Stimulated activated CD8-positive, alpha-beta memory T cell treated with anti-CD3 and anti-CD28 coated beads, Interleukin-15, amount 100 ng/mL, for 24 hours (primary cell): ENCODE measurements around the gene PPIF.
"Not testable (repeated sequence)": the region's sequence is repeated elsewhere in the genome, so short reads cannot be mapped to it uniquely, and the experiment has no call there.

Source experiments
- DNase-seq: peaks from one replicate; pipeline ENCODE4 v3.0.0-alpha.2; 2020; ENCODE audit warnings: low read depth

Gene PPIF

GRCh38 chr10:79331709-79332108, 15.6 kb upstream of the PPIF start:
- DNase-seq, result peak; percentile 40

DNA sequence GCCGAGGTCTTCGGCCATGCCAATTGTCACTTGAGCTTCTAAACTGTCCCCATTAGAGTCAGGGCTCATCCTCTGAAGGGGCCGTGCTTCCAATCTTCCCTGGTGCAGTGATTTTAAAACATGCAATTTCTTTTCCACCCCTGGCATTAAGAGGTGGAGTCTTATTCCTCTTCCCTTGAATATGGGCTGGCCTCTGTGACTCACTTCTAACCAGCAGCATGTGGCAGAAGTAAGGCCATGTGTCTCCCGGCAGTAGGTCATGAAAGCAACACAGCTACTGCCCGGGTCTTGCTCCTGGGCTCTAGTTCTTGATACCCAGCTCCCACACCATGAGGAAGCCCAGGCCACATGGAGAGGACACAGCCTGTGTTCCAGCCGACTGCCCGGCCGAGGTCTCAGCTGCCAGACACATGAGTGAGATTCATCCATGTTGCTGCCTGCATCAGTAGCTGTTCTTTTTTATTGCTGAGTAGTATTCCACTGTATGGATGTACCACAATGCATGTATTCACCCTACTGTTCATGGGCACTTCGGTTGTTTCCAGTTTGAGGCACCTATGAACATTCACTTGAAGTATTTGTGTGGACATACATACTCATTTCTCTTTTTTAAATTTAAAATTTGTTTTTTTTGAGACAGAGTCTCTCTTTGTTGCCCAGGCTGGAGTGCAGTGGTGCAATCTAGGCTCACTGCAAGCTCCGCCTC, 14.5 kb upstream of the PPIF start:
- DNase-seq, result not testable (repeated sequence)

DNA sequence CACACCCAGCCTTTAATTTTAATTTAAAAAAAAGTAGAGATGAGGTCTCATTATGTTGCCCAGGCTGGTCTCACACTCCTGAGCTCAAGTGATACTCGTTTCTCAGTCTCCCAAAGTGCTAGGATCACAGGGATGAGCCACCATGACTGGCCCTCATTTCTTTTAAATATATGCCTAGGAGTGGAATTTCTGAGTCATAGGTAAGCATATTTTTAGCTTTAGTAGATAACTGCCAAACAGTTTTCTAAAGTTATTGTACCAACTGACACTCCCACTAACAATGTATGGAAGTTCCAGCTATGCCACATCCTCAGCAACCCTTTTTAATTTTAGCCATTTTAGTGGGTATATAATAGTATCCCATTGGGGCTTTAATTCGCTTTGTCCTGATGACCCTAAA, 13.8 kb upstream of the PPIF start:
- DNase-seq, result no peak

- DNase-seq, result no peak
Measured at GRCh38 chr10:79334573-79334972, 12.7 kb upstream of the PPIF start.

- no peak for DNase-seq
Measured at GRCh38 chr10:79335094-79335469, 12.2 kb upstream of the PPIF start.

GRCh38 chr10:79335470-79336235, 11.6 kb upstream of the PPIF start:
- no peak for DNase-seq

DNA sequence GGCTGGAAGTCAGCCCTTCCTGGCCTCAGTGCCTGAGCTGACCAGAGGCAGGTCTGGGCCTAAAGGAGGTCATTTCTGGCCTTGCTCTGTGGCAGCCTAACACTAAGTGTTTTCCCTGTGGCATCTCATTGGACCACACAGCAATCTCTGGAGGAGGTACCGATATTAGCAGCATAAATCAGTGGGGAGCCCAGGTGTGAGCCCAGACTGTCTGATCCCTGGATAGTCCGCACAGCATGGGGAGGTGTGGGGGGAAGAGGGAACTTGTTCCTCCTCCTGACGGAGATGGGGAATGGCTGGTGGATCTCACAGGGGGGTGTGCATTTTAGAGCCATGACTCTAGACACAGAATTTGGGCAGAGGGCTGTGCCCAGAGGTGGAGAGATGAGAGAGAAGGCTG, 11.0 kb upstream of the PPIF start:
- DNase-seq, result no peak

DNA sequence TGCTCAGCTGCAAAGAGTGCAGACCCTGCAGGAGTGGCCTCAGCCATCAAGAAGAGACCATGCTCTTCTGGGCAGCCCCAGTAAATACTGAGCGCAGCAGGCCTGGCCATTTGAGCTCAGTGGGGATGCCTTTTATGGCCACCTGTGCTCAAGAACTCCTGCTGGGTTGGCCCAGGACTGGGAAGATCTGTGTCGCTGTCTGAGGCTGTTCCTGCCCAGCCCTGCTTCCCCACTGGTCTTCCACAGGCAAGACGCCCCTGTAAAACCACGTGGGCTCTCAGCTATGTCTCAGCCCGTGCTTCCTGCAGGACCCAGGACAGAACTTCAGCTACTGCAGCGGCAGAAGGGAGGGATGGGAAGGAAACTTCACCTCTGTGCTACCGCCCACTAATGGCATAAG, 10.5 kb upstream of the PPIF start:
- DNase-seq, result no peak

DNA sequence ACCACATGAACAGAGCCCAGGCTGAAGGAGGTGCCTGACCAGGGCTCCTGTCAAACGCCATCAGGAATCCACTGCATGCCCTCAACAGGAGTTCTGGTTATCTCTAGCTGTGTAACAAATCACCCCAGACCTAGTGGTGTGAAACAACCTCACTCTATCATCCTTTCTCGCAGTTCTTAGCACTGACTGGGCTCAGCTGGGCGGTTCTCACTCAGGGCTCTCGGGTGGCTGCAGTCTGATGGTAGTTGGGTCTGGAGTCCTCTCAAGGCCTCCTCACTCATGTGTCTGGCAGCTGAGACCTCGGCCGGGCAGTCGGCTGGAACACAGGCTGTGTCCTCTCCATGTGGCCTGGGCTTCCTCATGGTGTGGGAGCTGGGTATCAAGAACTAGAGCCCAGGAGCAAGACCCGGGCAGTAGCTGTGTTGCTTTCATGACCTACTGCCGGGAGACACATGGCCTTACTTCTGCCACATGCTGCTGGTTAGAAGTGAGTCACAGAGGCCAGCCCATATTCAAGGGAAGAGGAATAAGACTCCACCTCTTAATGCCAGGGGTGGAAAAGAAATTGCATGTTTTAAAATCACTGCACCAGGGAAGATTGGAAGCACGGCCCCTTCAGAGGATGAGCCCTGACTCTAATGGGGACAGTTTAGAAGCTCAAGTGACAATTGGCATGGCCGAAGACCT, 9.3 kb upstream of the PPIF start:
- not testable (repeated sequence) for DNase-seq

DNA sequence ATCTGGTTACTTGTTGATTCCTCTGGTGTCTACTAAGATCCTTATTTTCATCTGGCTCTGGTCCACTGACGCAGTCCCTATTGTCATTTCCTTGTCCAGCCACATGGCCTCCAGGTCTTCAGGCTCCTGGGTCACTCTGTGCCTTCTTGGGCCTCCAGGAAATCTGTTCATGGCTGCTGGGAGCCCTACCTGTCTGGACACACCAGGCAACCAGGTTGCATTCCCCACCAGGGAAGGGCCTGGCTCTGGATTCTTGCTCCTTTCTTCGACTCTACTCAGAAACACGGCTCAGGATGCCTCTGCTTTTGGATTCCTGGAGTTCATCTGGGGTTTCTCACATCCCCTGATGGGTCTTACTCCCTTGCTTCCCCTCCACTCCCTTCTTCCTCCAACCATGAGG, 8.0 kb upstream of the PPIF start:
- no peak for DNase-seq

GRCh38 chr10:79340646-79341244, 6.5 kb upstream of the PPIF start:
- DNase-seq, result no peak

DNA sequence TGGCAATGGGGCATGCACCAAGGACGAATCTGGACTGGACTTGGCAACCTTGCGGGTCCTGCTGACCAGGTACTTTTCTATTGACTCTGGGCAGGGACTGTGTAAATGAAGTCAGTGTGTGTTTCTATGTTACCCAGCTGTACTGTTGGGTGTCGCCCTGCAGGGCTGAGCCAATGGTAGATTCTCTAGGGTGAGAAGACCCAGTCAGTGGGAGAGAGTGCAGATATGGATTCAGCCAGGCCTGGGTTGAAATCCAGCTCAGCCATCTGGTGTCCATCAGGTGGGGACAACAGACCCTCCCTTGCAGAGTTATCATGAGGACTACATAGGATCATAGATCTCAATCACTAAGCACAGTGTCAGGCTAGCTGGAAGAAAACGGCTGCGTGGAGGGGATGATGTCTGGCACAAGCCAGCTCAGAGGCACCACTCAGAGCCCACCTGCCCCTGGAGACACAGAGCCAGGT, 4.9 kb upstream of the PPIF start:
- DNase-seq, result no peak

DNA sequence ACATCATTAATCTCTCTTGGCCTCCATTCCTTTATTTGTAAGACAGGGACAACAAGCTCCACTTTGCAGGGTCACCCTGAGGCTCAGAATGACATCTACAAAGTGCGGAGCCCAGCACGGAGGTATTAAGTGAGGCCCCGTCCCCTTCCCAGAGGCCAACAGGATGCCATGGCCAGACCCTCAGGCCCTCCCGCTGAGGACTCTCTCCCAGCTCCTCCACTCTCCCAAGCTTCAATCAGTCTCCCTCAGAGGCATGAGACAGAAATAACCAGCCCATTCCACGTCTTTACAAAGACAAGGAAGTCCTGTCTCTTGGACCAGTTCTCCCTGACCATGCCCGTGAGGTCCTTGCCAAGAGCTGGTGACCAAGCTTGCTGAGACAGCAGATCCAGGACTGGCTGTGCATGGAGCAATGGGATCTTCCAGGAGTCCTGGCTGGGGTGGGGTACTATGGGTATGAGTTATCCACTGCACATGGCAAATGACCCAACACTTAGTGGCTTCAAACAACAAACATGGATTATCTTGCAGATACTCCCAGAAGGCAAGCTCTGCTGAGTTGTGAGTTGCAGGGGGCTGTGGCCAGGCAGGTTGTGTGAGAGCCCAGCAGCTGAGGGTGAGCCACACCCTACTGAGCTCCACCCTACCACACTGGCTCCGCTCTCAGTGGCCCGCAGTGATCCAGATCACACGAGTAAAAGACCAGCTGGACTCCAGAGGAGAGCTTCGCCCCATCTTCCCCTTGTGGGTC, 4.3 kb upstream of the PPIF start:
- DNase-seq, result no peak

DNA sequence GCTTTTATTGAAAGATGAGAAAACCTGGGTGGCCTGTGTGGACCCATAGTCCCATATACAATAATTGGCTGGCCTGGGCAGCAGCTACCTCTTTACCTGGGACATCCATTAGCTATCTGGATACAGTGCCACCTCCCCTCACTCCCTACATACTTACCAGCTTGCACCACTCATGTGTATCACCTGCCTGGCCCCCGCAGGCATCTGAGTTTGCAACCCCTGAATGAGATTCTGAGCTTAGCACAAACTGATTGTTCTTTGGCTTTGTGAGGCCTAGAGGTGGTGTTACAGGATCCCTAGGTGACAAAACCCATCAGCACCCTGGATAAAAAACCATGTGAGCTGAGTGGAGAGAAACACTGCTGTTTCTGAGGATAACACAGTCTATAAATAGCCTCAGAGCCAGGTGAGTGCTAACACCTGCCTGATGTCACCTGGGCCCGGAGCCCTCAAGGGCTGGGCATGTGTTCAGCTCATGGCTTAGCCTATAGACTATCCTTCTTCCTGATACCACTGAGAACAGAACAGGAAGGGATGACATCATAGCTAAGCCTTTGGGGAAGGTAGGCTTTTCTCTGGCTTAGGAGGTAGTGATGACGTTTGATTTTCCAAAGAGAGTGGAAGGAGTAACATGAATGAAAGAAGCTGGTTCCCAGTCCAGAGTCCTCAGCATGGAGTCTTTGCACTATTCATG, 2.6 kb upstream of the PPIF start:
- no peak for DNase-seq

- no peak for DNase-seq
Measured at GRCh38 chr10:79345241-79346011, 1.8 kb upstream of the PPIF start.

DNA sequence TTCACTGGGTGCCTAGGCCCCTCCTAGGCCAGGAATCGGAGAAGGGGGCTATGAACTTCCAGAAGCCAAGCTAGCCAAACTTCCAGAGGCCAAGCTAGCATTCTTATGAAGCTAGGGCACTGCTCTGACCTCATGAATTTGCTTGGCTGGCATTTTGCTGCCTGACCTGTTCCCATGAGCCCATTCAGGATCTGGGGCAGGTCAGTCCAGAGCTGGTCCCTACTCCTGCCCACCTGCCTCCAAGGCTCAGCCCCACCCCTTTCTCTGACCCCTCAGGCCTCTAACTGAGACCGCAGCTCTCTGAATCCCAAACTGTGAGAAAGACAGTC, 1.3 kb upstream of the PPIF start:
- DNase-seq, result no peak

GRCh38 chr10:79346388-79347225, 662 bp upstream of the PPIF start:
- DNase-seq, result no peak

DNA sequence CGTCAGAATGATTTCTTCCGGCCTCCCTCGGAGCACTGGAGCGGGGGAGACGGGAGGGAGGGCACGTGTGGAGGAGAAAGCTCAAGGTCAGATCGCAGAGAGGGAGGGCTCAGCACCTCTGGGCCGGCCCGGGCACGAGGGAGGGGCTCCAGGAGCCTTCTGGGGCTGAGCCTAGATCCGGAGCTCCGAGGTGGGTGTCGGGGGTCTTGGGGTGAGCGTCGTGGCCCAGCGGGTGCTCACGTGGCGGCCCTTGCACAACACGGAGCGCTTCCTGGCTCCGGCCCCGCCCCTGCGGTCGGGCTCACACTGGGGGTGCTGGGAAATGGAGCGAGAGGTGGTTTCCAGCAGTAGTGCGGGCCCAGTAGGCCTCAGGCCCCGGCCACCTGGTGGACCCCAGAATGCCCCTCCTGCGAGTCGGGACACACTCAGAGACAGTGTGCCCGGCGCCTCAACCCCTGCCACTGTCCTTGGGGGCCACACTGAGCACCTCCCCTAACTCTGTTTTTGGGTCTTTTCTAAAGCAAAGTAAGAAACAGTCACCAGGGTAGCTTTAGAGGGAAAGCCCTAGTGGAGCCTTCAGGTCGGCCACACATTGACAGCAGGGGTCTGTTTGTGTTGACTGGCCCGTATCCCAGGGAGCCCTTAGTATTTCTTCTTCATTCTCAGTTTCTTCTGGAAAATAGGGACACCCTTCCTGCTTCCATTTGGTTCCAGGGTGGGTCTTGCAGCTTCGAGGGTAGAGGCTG, 798 bp downstream of the PPIF start:
- DNase-seq, result peak; percentile 52

GRCh38 chr10:79348640-79348988, 1.3 kb downstream of the PPIF start:
- DNase-seq, result no peak
